Transverse colon (tissue), 4 donors: Measurements from ENCODE around the gene SMG1.
"Not testable (repeated sequence)": the region's sequence is repeated elsewhere in the genome, so short reads cannot be mapped to it uniquely, and the experiment has no call there.

Experiments
- POLR2A ChIP-seq: fragments of 450-650 bp; IDR thresholded peaks from one replicate; pipeline ENCODE4 v1.6.1; 2016; ENCODE audit warnings: antibody characterized with exemption, mild to moderate bottlenecking, moderate library complexity
- POLR2AphosphoS5 ChIP-seq, 3 donors: sonication (generic); formaldehyde crosslinking; IDR thresholded peaks; one replicate each; pipeline ENCODE4 v1.6.1; 2016; ENCODE audit warnings: antibody characterized with exemption in 3 of 3
- TF ChIP-seq, protein P1 (sequence below), 5 experiments: fragments of 200-600 bp in 3 of 5; fragments of 450-650 bp in 2 of 5; sonication (generic) in 3 of 5; IDR thresholded peaks; 1 replicate in 2 of 5; 2 replicates in 3 of 5; pipeline ENCODE4 v1.5.1; 2016 to 2017; ENCODE audit warnings: antibody characterized with exemption in 5 of 5, inconsistent platforms in 3 of 5, mild to moderate bottlenecking in 2 of 5, moderate library complexity in 1 of 5

DNA sequence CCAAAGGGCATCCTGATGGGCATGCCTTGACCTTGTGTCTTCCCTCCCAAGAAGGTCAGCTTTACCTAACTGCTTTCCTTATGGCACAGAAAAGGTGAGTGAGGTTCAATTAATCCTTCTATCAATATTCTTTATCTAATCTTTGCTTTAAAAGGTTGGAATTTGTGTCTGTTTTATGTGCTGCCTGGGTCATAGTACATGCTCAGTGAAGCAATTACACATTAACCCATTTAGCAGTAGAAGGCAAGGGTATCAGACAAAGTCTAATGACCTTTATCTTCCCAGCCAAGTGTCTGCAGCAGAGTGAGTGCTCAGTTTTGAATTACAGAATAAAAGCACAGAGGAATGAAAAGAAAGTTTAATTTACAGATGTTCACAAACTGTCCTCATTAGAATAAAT lies 63.3 kb downstream of the SMG1 start:
- TF ChIP-seq POLR2AphosphoS5 (IDR thresholded peaks at IDR 0.05); POLR2A: not testable (repeated sequence)
- TF ChIP-seq, protein P1, sequence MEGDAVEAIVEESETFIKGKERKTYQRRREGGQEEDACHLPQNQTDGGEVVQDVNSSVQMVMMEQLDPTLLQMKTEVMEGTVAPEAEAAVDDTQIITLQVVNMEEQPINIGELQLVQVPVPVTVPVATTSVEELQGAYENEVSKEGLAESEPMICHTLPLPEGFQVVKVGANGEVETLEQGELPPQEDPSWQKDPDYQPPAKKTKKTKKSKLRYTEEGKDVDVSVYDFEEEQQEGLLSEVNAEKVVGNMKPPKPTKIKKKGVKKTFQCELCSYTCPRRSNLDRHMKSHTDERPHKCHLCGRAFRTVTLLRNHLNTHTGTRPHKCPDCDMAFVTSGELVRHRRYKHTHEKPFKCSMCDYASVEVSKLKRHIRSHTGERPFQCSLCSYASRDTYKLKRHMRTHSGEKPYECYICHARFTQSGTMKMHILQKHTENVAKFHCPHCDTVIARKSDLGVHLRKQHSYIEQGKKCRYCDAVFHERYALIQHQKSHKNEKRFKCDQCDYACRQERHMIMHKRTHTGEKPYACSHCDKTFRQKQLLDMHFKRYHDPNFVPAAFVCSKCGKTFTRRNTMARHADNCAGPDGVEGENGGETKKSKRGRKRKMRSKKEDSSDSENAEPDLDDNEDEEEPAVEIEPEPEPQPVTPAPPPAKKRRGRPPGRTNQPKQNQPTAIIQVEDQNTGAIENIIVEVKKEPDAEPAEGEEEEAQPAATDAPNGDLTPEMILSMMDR (IDR thresholded peaks at IDR 0.05) = not testable (repeated sequence)
